HepG2 (cell line): ENCODE data around the gene ATG16L2. TPM values are rescaled to one million over a fixed set of nuclear protein-coding genes. Genes with fewer than 3 reads are reported as not detected.

Experiments
- AHR ChIP-seq: IDR thresholded peaks from 2 replicates; pipeline ENCODE4 v1.6.1; 2018; ENCODE audit warnings: missing genetic modification reagents, missing compliant biosample characterization
- AKAP8 ChIP-seq: sonication (generic); formaldehyde crosslinking; IDR thresholded peaks from 2 replicates; pipeline ENCODE4 v1.5.1; 2020; ENCODE audit warnings: mild to moderate bottlenecking, missing genetic modification reagents
- BCL3 ChIP-seq: sonication (generic); formaldehyde crosslinking; IDR thresholded peaks from 2 replicates; pipeline ENCODE4 v1.5.1; 2020; ENCODE audit warnings: mild to moderate bottlenecking, missing genetic modification reagents, moderate library complexity
- CEBPG ChIP-seq: IDR thresholded peaks from 2 replicates; pipeline ENCODE4 v1.6.1; 2016
- FLYWCH1 ChIP-seq: sonication (generic); formaldehyde crosslinking; IDR thresholded peaks from 2 replicates; pipeline ENCODE4 v1.8.1; 2023; ENCODE audit warnings: mild to moderate bottlenecking, missing genetic modification reagents
- FOSL2 ChIP-seq: sonication (generic); formaldehyde crosslinking; IDR thresholded peaks from 2 replicates; pipeline ENCODE4 v1.4.0; 2020; ENCODE audit warnings: missing genetic modification reagents
- FOXK2 ChIP-seq: fragments of 450-650 bp; IDR thresholded peaks from 2 replicates; pipeline ENCODE4 v1.6.1; 2016
- GATA4 ChIP-seq: sonication (generic); IDR thresholded peaks from 2 replicates; pipeline ENCODE4 v1.6.1; 2016; ENCODE audit warnings: antibody characterized with exemption, low read depth, borderline replicate concordance
- GATAD1 ChIP-seq: IDR thresholded peaks from 2 replicates; pipeline ENCODE4 v1.6.1; 2016; ENCODE audit warnings: missing genetic modification reagents, missing compliant biosample characterization
- HOMEZ ChIP-seq: IDR thresholded peaks from 2 replicates; pipeline ENCODE4 v1.6.1; 2016; ENCODE audit warnings: low read depth
- KIAA2018 ChIP-seq: sonication (generic); formaldehyde crosslinking; IDR thresholded peaks from 2 replicates; pipeline ENCODE4 v1.5.0; 2020; ENCODE audit warnings: mild to moderate bottlenecking, missing genetic modification reagents, borderline replicate concordance
- MAX ChIP-seq: IDR thresholded peaks from 2 replicates; pipeline ENCODE4 v1.6.1; 2012; ENCODE audit warnings: inconsistent platforms
- PTBP1 ChIP-seq: fragments of 200-400 bp; formaldehyde crosslinking; IDR thresholded peaks from 2 replicates; pipeline ENCODE4 v1.6.1; 2018; ENCODE audit warnings: low read length, low read depth; ENCODE audit not compliant: poor library complexity, severe bottlenecking
- TCF7 ChIP-seq: sonication (generic); IDR thresholded peaks from 2 replicates; pipeline ENCODE4 v1.6.1; 2016; ENCODE audit warnings: antibody characterized with exemption, low read depth
- ZNF276 ChIP-seq: sonication (generic); formaldehyde crosslinking; IDR thresholded peaks from 2 replicates; pipeline ENCODE4 v1.4.0; 2020; ENCODE audit warnings: mild to moderate bottlenecking, low read depth, missing genetic modification reagents
- ZNF766 ChIP-seq: sonication (generic); formaldehyde crosslinking; IDR thresholded peaks from 2 replicates; pipeline ENCODE4 v1.5.0; 2020; ENCODE audit warnings: missing genetic modification reagents, borderline replicate concordance
- polyA plus RNA-seq, 8 experiments: library from polyadenylated mRNA; depleted of rRNA in 3 of 8; stranded (reverse) in 7 of 8; unstranded in 1 of 8; fragments of >200 nt; fragmentation: Illumina TruSeq in 4 of 8; extraction: Trizol in 4 of 8; gene quantifications; 2 replicates each; pipeline versions ENCODE4 v1.2.1 to v1.2.3, GENCODE V29; 2011 to 2016; ENCODE audit warnings: low read depth in 4 of 8, missing spikeins in 1 of 8, mixed read lengths in 1 of 8; ENCODE audit not compliant: insufficient read depth in 1 of 8
- total RNA-seq, 5 experiments: library from RNA; depleted of rRNA; stranded (reverse); fragments of >200 nt; fragmentation: Illumina TruSeq; extraction: Trizol; gene quantifications; 2 replicates each; pipeline ENCODE4 v1.2.3, GENCODE V29; 2016; ENCODE audit warnings: low read depth in 1 of 5

Gene ATG16L2
- total and polyA plus RNA-seq, 2 of the 13 experiments (the other 11 are each of a cell fraction or from before 2014, with no cell fraction given), result 6.2 to 14.8 TPM

- no peak for TF ChIP-seq BCL3 (CRISPR knock-in tag)
- TF ChIP-seq TCF7, result 0 out of 2 replicates have a peak, but pooled peaks have one; percentile 12
- TF ChIP-seq FOXK2, result no peak
- TF ChIP-seq CEBPG (CRISPR knock-in tag), result peak; percentile 36; the same call in 1 of the 2 replicates
- TF ChIP-seq AHR (CRISPR knock-in tag), result no peak
- no peak for TF ChIP-seq FLYWCH1 (CRISPR knock-in tag)
- TF ChIP-seq PTBP1, result no peak
- TF ChIP-seq ZNF276, result peak; percentile 75; the same call in 1 of the 2 replicates
- 0 out of 2 replicates have a peak, but pooled peaks have one; percentile 18 for TF ChIP-seq GATA4
- TF ChIP-seq ZNF766 (CRISPR knock-in tag), result no peak
- TF ChIP-seq KIAA2018 (CRISPR knock-in tag), result no peak
- TF ChIP-seq MAX, result no peak
- no peak for TF ChIP-seq FOSL2 (CRISPR knock-in tag)
- TF ChIP-seq AKAP8, result 0 out of 2 replicates have a peak, but pooled peaks have one; percentile 31
- TF ChIP-seq HOMEZ (CRISPR knock-in tag), result 0 out of 2 replicates have a peak, but pooled peaks have one; percentile 43
- TF ChIP-seq GATAD1 (CRISPR knock-in tag), result 0 out of 2 replicates have a peak, but pooled peaks have one; percentile 41
Observed at GRCh38 chr11:72787216-72788104, 26.8 kb upstream of the ATG16L2 start (continued).
